ENCODE results near the gene ADAMTS5.

DNA sequence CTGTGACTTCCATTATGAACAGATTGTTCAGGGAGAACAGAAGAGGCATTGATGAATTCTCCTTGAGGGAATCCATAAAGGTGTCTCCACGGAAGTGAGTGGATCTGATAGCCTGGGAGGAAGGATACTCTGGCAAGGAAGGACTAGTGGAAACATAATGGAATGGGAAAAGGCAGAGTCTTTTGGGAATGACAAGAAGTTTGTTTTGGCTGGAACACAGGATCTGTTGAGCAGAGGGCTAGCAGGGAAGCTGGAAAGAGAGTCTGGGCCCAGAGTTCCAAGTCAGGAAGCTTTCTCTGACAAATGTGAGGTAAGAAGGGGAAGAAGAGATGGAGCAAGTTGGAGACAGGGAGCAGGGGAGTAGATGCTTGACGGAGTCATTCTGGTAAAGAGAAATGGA is 8.1 kb downstream of the ADAMTS5 start:
- no peak for TF ChIP-seq POLR2AphosphoS5 (IDR thresholded peaks at IDR 0.05)
- TF ChIP-seq, protein P1, sequence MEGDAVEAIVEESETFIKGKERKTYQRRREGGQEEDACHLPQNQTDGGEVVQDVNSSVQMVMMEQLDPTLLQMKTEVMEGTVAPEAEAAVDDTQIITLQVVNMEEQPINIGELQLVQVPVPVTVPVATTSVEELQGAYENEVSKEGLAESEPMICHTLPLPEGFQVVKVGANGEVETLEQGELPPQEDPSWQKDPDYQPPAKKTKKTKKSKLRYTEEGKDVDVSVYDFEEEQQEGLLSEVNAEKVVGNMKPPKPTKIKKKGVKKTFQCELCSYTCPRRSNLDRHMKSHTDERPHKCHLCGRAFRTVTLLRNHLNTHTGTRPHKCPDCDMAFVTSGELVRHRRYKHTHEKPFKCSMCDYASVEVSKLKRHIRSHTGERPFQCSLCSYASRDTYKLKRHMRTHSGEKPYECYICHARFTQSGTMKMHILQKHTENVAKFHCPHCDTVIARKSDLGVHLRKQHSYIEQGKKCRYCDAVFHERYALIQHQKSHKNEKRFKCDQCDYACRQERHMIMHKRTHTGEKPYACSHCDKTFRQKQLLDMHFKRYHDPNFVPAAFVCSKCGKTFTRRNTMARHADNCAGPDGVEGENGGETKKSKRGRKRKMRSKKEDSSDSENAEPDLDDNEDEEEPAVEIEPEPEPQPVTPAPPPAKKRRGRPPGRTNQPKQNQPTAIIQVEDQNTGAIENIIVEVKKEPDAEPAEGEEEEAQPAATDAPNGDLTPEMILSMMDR (IDR thresholded peaks at IDR 0.05) = no peak
- no peak for TF ChIP-seq POLR2A (IDR thresholded peaks at IDR 0.05)

Measured in stomach (tissue), 4 donors.